ENCODE results near the gene PNKD. TPM values are rescaled to one million over a fixed set of nuclear protein-coding genes. Genes with fewer than 3 reads are reported as not detected.

PNKD gene
- total RNA-seq, 1 donor from 2014 or later = 13.5 TPM

DNA sequence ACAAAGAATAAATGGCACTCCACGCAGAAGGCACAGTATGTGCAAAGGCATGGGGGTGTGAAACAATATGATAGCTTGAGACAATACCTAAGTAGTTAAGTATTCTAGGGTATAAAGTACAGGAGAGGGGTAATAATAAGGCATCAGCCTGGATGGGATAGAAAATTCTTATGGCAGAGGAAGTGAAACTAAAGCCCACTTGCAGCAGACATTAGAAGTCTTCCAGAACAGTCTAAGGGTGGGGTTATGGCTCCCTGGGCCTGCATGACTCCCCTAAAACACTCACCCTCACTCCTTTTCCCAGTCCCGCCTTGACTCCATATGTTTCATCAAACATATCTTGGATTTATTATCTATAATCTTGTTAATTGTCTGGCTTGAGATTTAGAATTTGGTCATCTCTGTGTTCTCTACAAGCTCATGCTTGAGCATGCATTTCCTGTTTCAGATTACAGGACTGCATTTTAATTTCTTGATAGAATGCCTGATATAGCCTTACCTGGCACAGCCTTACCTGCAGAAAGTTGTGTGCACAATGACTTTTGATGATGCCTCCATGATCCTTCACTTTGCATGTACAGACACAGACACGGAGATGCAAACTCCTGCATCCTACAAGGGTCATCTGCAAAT lies 50.5 kb downstream of the PNKD start:
- no peak overlapping the region for H3K9ac ChIP-seq
- H3F3A ChIP-seq (ENCODE audit: low read depth) = peaks cover 29% of the 10 kb centered on the region
- H3K36me3 ChIP-seq = no peaks in the 10 kb centered on the region
- Mint-ChIP-seq H3K4me1 (peaks cover 31% of the 10 kb centered on the region), H3K36me3 (no peaks in the 10 kb centered on the region), H3K4me3 (no peak overlapping the region), H3K27ac (no peak overlapping the region), H3K9me3 (peaks cover 3% of the 10 kb centered on the region), H3K27me3 (ENCODE audit: insufficient read depth, low read depth) (peaks cover 25% of the 10 kb centered on the region)
- no peak overlapping the region for H2AFZ ChIP-seq (replicated peaks)
- H3K4me2 ChIP-seq = no peak overlapping the region
- H3K27me3 ChIP-seq = no peaks in the 10 kb centered on the region
- peaks cover 22% of the 10 kb centered on the region for H3K4me1 ChIP-seq
- no peaks in the 10 kb centered on the region for H3K9me3 ChIP-seq (ENCODE audit: low read depth)
- no peak overlapping the region for H3K27ac ChIP-seq
- no peak for TF ChIP-seq CTCF (IDR thresholded peaks at IDR 0.05)
- TF ChIP-seq EZH2 (IDR thresholded peaks at IDR 0.05) = no peak
- no peak for TF ChIP-seq EZH2phosphoT487 (IDR thresholded peaks at IDR 0.05)
- no peak overlapping the region for H3K4me3 ChIP-seq
- no peaks in the 10 kb centered on the region for H4K20me1 ChIP-seq (ENCODE audit: low read depth)
- DNase-seq (ENCODE audit: low spot score) = no peak
- H3K79me2 ChIP-seq (ENCODE audit: low read depth) = peaks cover 4% of the 10 kb centered on the region

GRCh38 chr2:218322768-218323525 lies 52.6 kb downstream of the PNKD start:
- no peak overlapping the region for H2AFZ ChIP-seq (replicated peaks)
- H3K27ac Mint-ChIP-seq = peak overlapping the region; percentile 6
- peaks cover 27% of the 10 kb centered on the region for H3K27me3 Mint-ChIP-seq (ENCODE audit: insufficient read depth, low read depth)
- no peaks in the 10 kb centered on the region for H3K27me3 ChIP-seq
- H3F3A ChIP-seq (ENCODE audit: low read depth) = peaks cover 29% of the 10 kb centered on the region
- H3K9ac ChIP-seq = no peak overlapping the region
- TF ChIP-seq EZH2 (IDR thresholded peaks at IDR 0.05) (no peak), CTCF (IDR thresholded peaks at IDR 0.05) (no peak), EZH2phosphoT487 (IDR thresholded peaks at IDR 0.05) (no peak)
- peak overlapping the region; percentile 93 for H3K4me3 Mint-ChIP-seq
- H3K79me2 ChIP-seq (ENCODE audit: low read depth) = peaks cover 4% of the 10 kb centered on the region
- H3K36me3 ChIP-seq = no peaks in the 10 kb centered on the region
- H3K9me3 Mint-ChIP-seq = peaks cover 3% of the 10 kb centered on the region
- H3K27ac ChIP-seq = peak overlapping the region; percentile 34
- peak overlapping the region; percentile 86 for H3K4me2 ChIP-seq
- H3K4me1 Mint-ChIP-seq = peaks cover 40% of the 10 kb centered on the region
- H3K9me3 ChIP-seq (ENCODE audit: low read depth) = no peaks in the 10 kb centered on the region
- peaks cover 40% of the 10 kb centered on the region for H3K4me1 ChIP-seq
- H4K20me1 ChIP-seq (ENCODE audit: low read depth) = no peaks in the 10 kb centered on the region
- peak overlapping the region; percentile 68 for H3K4me3 ChIP-seq
- DNase-seq (ENCODE audit: low spot score) = peak; percentile 97
- H3K36me3 Mint-ChIP-seq = no peaks in the 10 kb centered on the region

DNA sequence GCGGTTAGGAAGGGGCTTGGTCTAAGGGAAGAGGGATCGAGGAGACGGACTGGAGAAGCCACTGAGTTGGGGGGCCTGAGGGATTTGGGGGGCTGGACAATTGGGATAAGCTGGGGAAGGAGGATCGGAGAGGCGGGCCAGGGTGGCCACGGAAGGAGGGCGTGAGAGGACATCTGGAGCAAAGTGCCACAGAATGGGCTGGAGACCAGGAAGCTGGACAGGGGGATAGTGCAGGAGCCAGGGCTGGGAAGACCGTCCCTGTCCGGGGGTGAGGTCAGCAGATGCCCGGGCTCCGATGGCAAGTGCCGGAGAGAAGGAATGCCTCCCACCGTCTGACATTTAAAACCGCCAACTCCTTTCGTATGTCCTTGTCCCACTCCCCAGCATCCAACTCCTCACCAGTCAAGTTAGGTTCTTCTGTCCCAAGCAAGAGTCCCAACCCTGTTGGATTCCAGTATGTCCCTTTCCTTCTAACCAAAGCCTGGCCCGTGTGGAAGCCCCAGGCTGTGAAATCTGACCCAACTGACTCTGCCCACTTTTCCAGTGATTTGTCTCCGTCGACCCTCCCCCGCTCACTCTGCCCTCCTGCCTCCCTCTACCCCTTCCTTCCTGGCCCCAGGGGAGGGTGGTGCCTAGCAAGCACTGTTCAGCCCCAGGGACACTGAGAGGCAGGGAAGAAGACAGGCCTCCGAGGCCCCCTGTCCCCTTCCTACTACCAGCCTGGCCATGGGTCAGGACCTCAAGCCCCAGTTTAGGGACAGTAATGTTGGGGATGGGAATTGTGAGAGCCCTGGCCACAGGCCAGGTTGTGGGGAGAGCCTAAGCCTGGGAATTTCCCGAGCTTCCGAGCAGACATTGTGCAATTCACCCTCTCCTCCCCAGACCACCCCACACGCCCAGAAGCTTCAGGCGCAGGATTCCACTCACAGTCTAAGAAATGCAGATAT lies 53.5 kb downstream of the PNKD start:
- Histone ChIP-seq H3K4me3 (peak overlapping the region; percentile 68), H3K27me3 (no peaks in the 10 kb centered on the region), H4K20me1 (ENCODE audit: low read depth) (no peaks in the 10 kb centered on the region), H3F3A (ENCODE audit: low read depth) (peaks cover 29% of the 10 kb centered on the region), H3K27ac (peak overlapping the region; percentile 88), H3K36me3 (no peaks in the 10 kb centered on the region), H3K9me3 (ENCODE audit: low read depth) (no peaks in the 10 kb centered on the region), H3K9ac (no peak overlapping the region), H3K79me2 (ENCODE audit: low read depth) (peaks cover 4% of the 10 kb centered on the region), H3K4me2 (peak overlapping the region; percentile 86), H3K4me1 (peaks cover 40% of the 10 kb centered on the region), H2AFZ (replicated peaks) (peak overlapping the region; percentile 58)
- peak; percentile 84 for DNase-seq (ENCODE audit: low spot score)
- peaks cover 26% of the 10 kb centered on the region for H3K27me3 Mint-ChIP-seq (ENCODE audit: insufficient read depth, low read depth)
- H3K4me1 Mint-ChIP-seq = peaks cover 48% of the 10 kb centered on the region
- peak overlapping the region; percentile 85 for H3K27ac Mint-ChIP-seq
- TF ChIP-seq EZH2phosphoT487 (IDR thresholded peaks at IDR 0.05) (no peak), CTCF (IDR thresholded peaks at IDR 0.05) (no peak), EZH2 (IDR thresholded peaks at IDR 0.05) (no peak)
- no peaks in the 10 kb centered on the region for H3K36me3 Mint-ChIP-seq
- H3K4me3 Mint-ChIP-seq = peak overlapping the region; percentile 93
- H3K9me3 Mint-ChIP-seq = peaks cover 3% of the 10 kb centered on the region

Data from neural progenitor cell (in vitro differentiated cells).